GM23338 (cell line): ENCODE measurements around the gene KXD1. TPM values are rescaled to one million over a fixed set of nuclear protein-coding genes. Genes with fewer than 3 reads are reported as not detected.

ENCODE experiments used
- ATAC-seq: fragments of 200-7000 bp; cut with Tn5 transposase; 3 replicates; pipeline ENCODE4 v1.9.1; 2020
- DNase-seq: peaks from one replicate; pipeline ENCODE4 v3.0.0-alpha.2; 2015; ENCODE audit warnings: low spot score
- H2AFZ ChIP-seq: fragments of 200-600 bp; sonication (generic); 2 replicates; pipeline ENCODE4 v1.8.0; 2016; ENCODE audit warnings: antibody characterized with exemption, mild to moderate bottlenecking, moderate library complexity
- H3F3A ChIP-seq: fragments of 200-600 bp; sonication (generic); replicated peaks from 2 replicates; pipeline ENCODE4 v1.8.0; 2017; ENCODE audit warnings: antibody characterized with exemption, mixed run types, low read depth
- H3K27ac ChIP-seq: fragments of 200-600 bp; sonication (generic); 2 replicates; pipeline ENCODE4 v1.6.1; 2016; ENCODE audit warnings: low read depth
- H3K27me3 ChIP-seq: fragments of 200-600 bp; sonication (generic); 2 replicates; pipeline ENCODE4 v1.8.0; 2016; ENCODE audit warnings: mild to moderate bottlenecking, mixed run types, moderate library complexity; ENCODE audit not compliant: insufficient read depth
- H3K36me3 ChIP-seq: fragments of 200-600 bp; sonication (generic); 2 replicates; pipeline ENCODE4 v1.8.0; 2016; ENCODE audit warnings: mild to moderate bottlenecking; ENCODE audit not compliant: insufficient read depth
- H3K4me1 ChIP-seq: fragments of 200-600 bp; sonication (generic); 2 replicates; pipeline ENCODE4 v1.8.0; 2016; ENCODE audit warnings: mild to moderate bottlenecking, moderate library complexity; ENCODE audit not compliant: insufficient read depth
- H3K4me2 ChIP-seq: fragments of 200-600 bp; sonication (generic); 2 replicates; pipeline ENCODE4 v1.7.1; 2017; ENCODE audit warnings: mixed run types
- H3K4me3 ChIP-seq: fragments of 200-600 bp; sonication (generic); 2 replicates; pipeline ENCODE4 v1.6.1; 2016; ENCODE audit warnings: mixed run types
- H3K79me2 ChIP-seq: fragments of 200-600 bp; sonication (generic); replicated peaks from 2 replicates; pipeline ENCODE4 v1.8.0; 2017; ENCODE audit warnings: mild to moderate bottlenecking; ENCODE audit not compliant: insufficient read depth
- H3K9me2 ChIP-seq: fragments of 200-600 bp; sonication (generic); 2 replicates; pipeline ENCODE4 v1.8.0; 2017; ENCODE audit not compliant: insufficient read depth
- H4K20me1 ChIP-seq: fragments of 200-600 bp; sonication (generic); replicated peaks from 2 replicates; pipeline ENCODE4 v1.8.0; 2017; ENCODE audit warnings: mild to moderate bottlenecking; ENCODE audit not compliant: insufficient read depth
- H3K27ac Mint-ChIP-seq: 2 replicates; pipeline ENCODE4 v1.8.0; 2020; ENCODE audit warnings: inconsistent platforms, mild to moderate bottlenecking, moderate library complexity, mixed read lengths
- H3K27me3 Mint-ChIP-seq: 3 replicates; pipeline ENCODE4 v1.8.0; 2022; ENCODE audit warnings: low read depth, mild to moderate bottlenecking, moderate library complexity, mixed read lengths, inconsistent platforms; ENCODE audit not compliant: insufficient read depth, poor library complexity
- H3K36me3 Mint-ChIP-seq: 3 replicates; pipeline ENCODE4 v1.8.0; 2021; ENCODE audit warnings: low read depth, mild to moderate bottlenecking, inconsistent platforms, moderate library complexity, mixed read lengths
- H3K4me1 Mint-ChIP-seq: 3 replicates; pipeline ENCODE4 v1.8.0; 2020; ENCODE audit warnings: mild to moderate bottlenecking, inconsistent platforms, mixed read lengths
- H3K4me3 Mint-ChIP-seq: 3 replicates; pipeline ENCODE4 v1.8.0; 2021; ENCODE audit warnings: moderate library complexity, mild to moderate bottlenecking, inconsistent platforms, mixed read lengths
- H3K9me3 Mint-ChIP-seq: 3 replicates; pipeline ENCODE4 v1.8.0; 2020; ENCODE audit warnings: moderate library complexity, mild to moderate bottlenecking, inconsistent platforms, mixed read lengths
- CREB1 ChIP-seq: fragments of 250-450 bp; sonication (Bioruptor Pico); IDR thresholded peaks from 2 replicates; pipeline ENCODE4 v1.5.0; 2020; ENCODE audit warnings: low read depth, mild to moderate bottlenecking, moderate library complexity
- ETS1 ChIP-seq: IDR thresholded peaks from 2 replicates; pipeline ENCODE4 v1.6.1; 2016; ENCODE audit warnings: antibody characterized with exemption
- EZH2 ChIP-seq: fragments of 200-600 bp; sonication (generic); IDR thresholded peaks from one replicate; pipeline ENCODE4 v1.8.0; 2017; ENCODE audit warnings: antibody characterized with exemption, mild to moderate bottlenecking, low read depth; ENCODE audit not compliant: unreplicated experiment
- EZH2phosphoT487 ChIP-seq: fragments of 200-600 bp; sonication (generic); IDR thresholded peaks from one replicate; pipeline ENCODE4 v1.8.1; 2018; ENCODE audit warnings: antibody characterized with exemption; ENCODE audit not compliant: unreplicated experiment
- POLR2AphosphoS5 ChIP-seq: IDR thresholded peaks from 2 replicates; pipeline ENCODE4 v1.6.1; 2016; ENCODE audit warnings: antibody characterized with exemption, low read depth
- REST ChIP-seq: IDR thresholded peaks from one replicate; pipeline ENCODE4 v1.6.1; 2018; ENCODE audit warnings: antibody characterized with exemption; ENCODE audit not compliant: unreplicated experiment
- STAT1 ChIP-seq: IDR thresholded peaks from one replicate; pipeline ENCODE4 v1.6.1; 2016; ENCODE audit warnings: antibody characterized with exemption; ENCODE audit not compliant: unreplicated experiment
- ZNF114 ChIP-seq: fragments of 250-450 bp; sonication (Bioruptor Pico); IDR thresholded peaks from 2 replicates; pipeline ENCODE4 v1.5.0; 2020; ENCODE audit warnings: mild to moderate bottlenecking, moderate library complexity
- ZNF331 ChIP-seq: fragments of 250-450 bp; sonication (Bioruptor Pico); IDR thresholded peaks from 2 replicates; pipeline ENCODE4 v1.5.0; 2020; ENCODE audit warnings: low read depth, mild to moderate bottlenecking, moderate library complexity
- ZNF462 ChIP-seq: fragments of 250-450 bp; sonication (Bioruptor Pico); IDR thresholded peaks from 2 replicates; pipeline ENCODE4 v1.5.0; 2020; ENCODE audit warnings: mild to moderate bottlenecking, moderate library complexity
- polyA plus RNA-seq: library from polyadenylated mRNA; unstranded; fragments of >200 nt; fragmentation: Nextera tagmentation; extraction: Ambion mirVana; gene quantifications from 2 replicates; pipeline ENCODE4 v1.2.1, GENCODE V29; 2016
- total RNA-seq: library from RNA; depleted of rRNA; stranded (reverse); fragments of >200 nt; shearing (Covaris generic); gene quantifications from 2 replicates; pipeline ENCODE4 v1.2.3, GENCODE V29; 2014

KXD1 gene
- total and polyA plus RNA-seq, 2 experiments from 2014 or later: 108 to 164 TPM

- TF ChIP-seq ETS1 (no peak), CREB1 (CRISPR knock-in tag) (no peak), ZNF114 (CRISPR knock-in tag) (no peak), REST (no peak), ZNF331 (CRISPR knock-in tag) (no peak), STAT1 (no peak), POLR2AphosphoS5 (no peak)
Measured at GRCh38 chr19:18514800-18515682, 42.6 kb upstream of the KXD1 start (continued).

- Mint-ChIP-seq H3K4me3 (no peak overlapping the region), H3K27me3 (peaks cover 13% of the 10 kb centered on the region), H3K27ac (no peak overlapping the region), H3K36me3 (no peaks in the 10 kb centered on the region), H3K9me3 (no peaks in the 10 kb centered on the region), H3K4me1 (peaks cover 16% of the 10 kb centered on the region)
- H4K20me1 ChIP-seq: peaks cover 42% of the 10 kb centered on the region
- H3K36me3 ChIP-seq: no peaks in the 10 kb centered on the region
- peaks cover 4% of the 10 kb centered on the region; the same call in 1 of the 2 replicates for H3F3A ChIP-seq
- H3K27ac ChIP-seq: no peak overlapping the region
- H3K79me2 ChIP-seq: peaks cover 97% of the 10 kb centered on the region
- peaks cover 4% of the 10 kb centered on the region; the same call in 1 of the 2 replicates for H3K4me1 ChIP-seq
- ATAC-seq: no peak
- H3K27me3 ChIP-seq: no peaks in the 10 kb centered on the region
- no peak overlapping the region for H3K4me2 ChIP-seq
- H3K9me2 ChIP-seq: no peaks in the 10 kb centered on the region
- no peak for DNase-seq
- H2AFZ ChIP-seq: no peak overlapping the region
- no peak overlapping the region for H3K4me3 ChIP-seq
- TF ChIP-seq POLR2AphosphoS5: no peak
- no peak for TF ChIP-seq STAT1
- TF ChIP-seq EZH2: no peak
- no peak for TF ChIP-seq CREB1 (CRISPR knock-in tag)
- no peak for TF ChIP-seq EZH2phosphoT487
- TF ChIP-seq ZNF331 (CRISPR knock-in tag): no peak
- TF ChIP-seq ZNF462 (CRISPR knock-in tag): no peak
Measured at GRCh38 chr19:18515959-18516358, 41.7 kb upstream of the KXD1 start.
